PC-9 (cell line): Measurements from ENCODE around the gene CD63. TPM values are rescaled to one million over a fixed set of nuclear protein-coding genes. Genes with fewer than 3 reads are reported as not detected.
A peak's percentile ranks its signal among the peaks of the same experiment; 100 is the strongest.

Experiments
- BruUV-seq: library from RNA; stranded (reverse); fragments of 400-500 nt; replicated peaks from 2 replicates; lab custom pipeline; 2021; lab: Mats Ljungman, UMichigan
- CTCF ChIA-PET: fragments of 300-600 bp; sonication (Branson Sonifier 250); formaldehyde crosslinking; loops from one replicate; lab custom pipeline; 2022; ENCODE audit warnings: antibody characterized with exemption; lab: Charles Lee
- POLR2A ChIA-PET: fragments of 300-600 bp; sonication (Branson Sonifier 250); formaldehyde crosslinking; loops from one replicate; lab custom pipeline; 2022; ENCODE audit warnings: antibody characterized with exemption; ENCODE audit not compliant: unreplicated experiment; lab: Charles Lee
- DNase-seq, 2 experiments: peaks; one replicate each; pipeline versions ENCODE4 v3.0.0 to v3.0.0-alpha.2; 2015 to 2022; ENCODE audit warnings: mixed read lengths in 1 of 2
- H2AFZ ChIP-seq: fragments of 200-600 bp; sonication (generic); 2 replicates; pipeline ENCODE4 v1.8.1; 2017; ENCODE audit warnings: antibody characterized with exemption
- H3F3A ChIP-seq: fragments of 200-600 bp; sonication (generic); 2 replicates; pipeline ENCODE4 v1.8.1; 2017; ENCODE audit warnings: antibody characterized with exemption, mild to moderate bottlenecking, low read depth; ENCODE audit not compliant: insufficient read depth
- H3K27ac ChIP-seq: fragments of 200-600 bp; sonication (generic); 2 replicates; pipeline ENCODE4 v1.6.1; 2016; ENCODE audit warnings: mixed run types
- H3K27me3 ChIP-seq: fragments of 200-600 bp; sonication (generic); 2 replicates; pipeline ENCODE4 v1.6.1; 2016; ENCODE audit warnings: low read depth, mixed run types; ENCODE audit not compliant: insufficient read depth
- H3K36me3 ChIP-seq: fragments of 200-600 bp; sonication (generic); 2 replicates; pipeline ENCODE4 v1.6.1; 2016; ENCODE audit warnings: low read depth, mixed run types
- H3K4me1 ChIP-seq: fragments of 200-600 bp; sonication (generic); replicated peaks from 2 replicates; pipeline ENCODE4 v1.6.1; 2016; ENCODE audit warnings: mixed run types; ENCODE audit not compliant: insufficient read depth
- H3K4me2 ChIP-seq: fragments of 200-600 bp; sonication (generic); 2 replicates; pipeline ENCODE4 v1.6.1; 2017; ENCODE audit warnings: mixed run types
- H3K4me3 ChIP-seq: fragments of 200-600 bp; sonication (generic); 2 replicates; pipeline ENCODE4 v1.6.1; 2016; ENCODE audit warnings: mixed run types
- H3K79me2 ChIP-seq: fragments of 200-600 bp; sonication (generic); 2 replicates; pipeline ENCODE4 v1.6.1; 2017; ENCODE audit warnings: low read depth, mixed run types
- H3K9me2 ChIP-seq: fragments of 200-600 bp; sonication (generic); 2 replicates; pipeline ENCODE4 v1.8.1; 2017; ENCODE audit warnings: mild to moderate bottlenecking; ENCODE audit not compliant: insufficient read depth
- H3K9me3 ChIP-seq: fragments of 200-600 bp; sonication (generic); 2 replicates; pipeline ENCODE4 v1.8.1; 2016; ENCODE audit warnings: low read depth; ENCODE audit not compliant: insufficient read depth
- H4K20me1 ChIP-seq: fragments of 200-600 bp; sonication (generic); 2 replicates; pipeline ENCODE4 v1.8.1; 2017; ENCODE audit not compliant: insufficient read depth
- EZH2 ChIP-seq: fragments of 200-600 bp; sonication (generic); IDR thresholded peaks from 2 replicates; pipeline ENCODE4 v1.8.0; 2017; ENCODE audit warnings: antibody characterized with exemption, low read depth
- intact Hi-C: fragments of 100-400 bp; cut with micrococcal nuclease; formaldehyde crosslinking; loops from one replicate; pipeline ENCODE4 v1.10.0; 2022; ENCODE audit not compliant: unreplicated experiment
- total RNA-seq: library from RNA; stranded (reverse); gene quantifications from 2 replicates; pipeline ENCODE4 v1.2.3, GENCODE V29; 2021
- TF ChIP-seq, protein P1 (sequence below): fragments of 200-600 bp; sonication (generic); conservative IDR thresholded peaks from 2 replicates; pipeline ENCODE4 v1.6.1; 2017; ENCODE audit warnings: mixed run types, antibody characterized with exemption, mild to moderate bottlenecking, moderate library complexity

CD63 gene
- total RNA-seq, 1 experiment from 2014 or later = 434 TPM

DNA sequence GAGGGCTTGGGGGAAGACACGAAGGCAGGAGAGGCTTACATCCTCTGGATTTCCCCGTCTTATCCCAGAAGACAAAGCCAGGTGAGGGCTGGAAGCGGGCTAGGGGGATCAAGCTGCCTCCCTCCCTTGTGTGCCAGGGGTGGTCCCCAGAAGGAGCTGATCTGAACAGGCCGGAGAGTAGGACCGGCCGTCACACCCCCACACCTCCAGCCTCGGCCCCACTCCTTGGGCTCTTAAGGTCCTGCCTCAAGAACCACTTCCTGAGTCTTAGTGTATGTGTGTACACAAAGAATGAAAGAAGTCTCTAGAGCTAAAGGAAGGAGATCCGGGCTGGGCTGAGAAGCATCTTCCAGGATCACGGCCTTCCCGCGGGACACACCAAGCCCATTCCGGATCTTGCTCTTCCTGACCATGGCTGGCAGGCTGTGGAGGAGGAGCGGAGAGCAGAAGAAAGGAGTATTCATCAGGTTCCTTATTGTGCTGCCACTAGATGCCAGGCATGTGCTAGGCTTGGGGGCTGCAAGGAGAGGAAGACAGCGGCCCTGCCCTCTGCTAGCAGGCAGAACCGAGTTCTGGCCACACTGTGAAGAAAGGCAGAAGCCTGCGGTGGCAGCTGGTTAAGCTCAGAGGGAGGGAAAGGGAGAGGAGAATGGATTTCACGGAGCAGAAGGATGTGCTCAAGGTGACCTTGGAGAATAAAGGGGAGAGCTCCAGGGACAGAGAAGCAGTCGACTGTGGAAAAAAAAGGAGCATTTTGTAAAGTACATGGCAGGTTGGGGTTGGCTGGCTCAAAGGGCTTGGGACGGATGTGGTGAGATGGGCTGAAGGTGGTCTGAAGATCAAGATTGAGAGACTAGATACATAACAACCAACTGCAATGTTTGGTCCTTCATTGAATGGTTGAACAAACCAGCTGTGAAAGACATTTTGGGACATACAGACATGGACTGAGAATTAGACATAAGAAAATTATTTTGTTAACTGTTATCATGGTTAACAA lies 1.3 kb upstream of the CD63 start:
- H3K27me3 ChIP-seq = no peaks in the 10 kb centered on the region
- BruUV-seq = no TSS peak
- H3K79me2 ChIP-seq = peaks cover 21% of the 10 kb centered on the region
- peaks cover 21% of the 10 kb centered on the region for H3K4me1 ChIP-seq
- CTCF ChIA-PET = interaction anchor here (0.6 to 1.5 kb wide), 3 partner anchors 8 to 252 kb away, joined by 3 to 21 read pairs (median 3); no protein-coding TSS in a partner anchor
- H3F3A ChIP-seq = peaks cover 30% of the 10 kb centered on the region; the same call in 1 of the 2 replicates
- peak overlapping the region; percentile 77 for H2AFZ ChIP-seq
- no peak for DNase-seq
- no peaks in the 10 kb centered on the region for H3K9me3 ChIP-seq
- peaks cover 5% of the 10 kb centered on the region; the same call in 1 of the 2 replicates for H3K36me3 ChIP-seq
- POLR2A ChIA-PET = interaction anchor here (0.6 to 1.3 kb wide), 3 partner anchors 9 to 361 kb away, joined by 3 to 7 read pairs (median 6); no protein-coding TSS in a partner anchor
- peak overlapping the region; percentile 100 for H3K4me3 ChIP-seq
- no peaks in the 10 kb centered on the region for H3K9me2 ChIP-seq
- intact Hi-C loops = loop anchor here (10.0 kb wide), 1 partner anchor 735 kb away; no protein-coding TSS in a partner anchor
- peak overlapping the region; percentile 83 for H3K4me2 ChIP-seq
- TF ChIP-seq, protein P1, sequence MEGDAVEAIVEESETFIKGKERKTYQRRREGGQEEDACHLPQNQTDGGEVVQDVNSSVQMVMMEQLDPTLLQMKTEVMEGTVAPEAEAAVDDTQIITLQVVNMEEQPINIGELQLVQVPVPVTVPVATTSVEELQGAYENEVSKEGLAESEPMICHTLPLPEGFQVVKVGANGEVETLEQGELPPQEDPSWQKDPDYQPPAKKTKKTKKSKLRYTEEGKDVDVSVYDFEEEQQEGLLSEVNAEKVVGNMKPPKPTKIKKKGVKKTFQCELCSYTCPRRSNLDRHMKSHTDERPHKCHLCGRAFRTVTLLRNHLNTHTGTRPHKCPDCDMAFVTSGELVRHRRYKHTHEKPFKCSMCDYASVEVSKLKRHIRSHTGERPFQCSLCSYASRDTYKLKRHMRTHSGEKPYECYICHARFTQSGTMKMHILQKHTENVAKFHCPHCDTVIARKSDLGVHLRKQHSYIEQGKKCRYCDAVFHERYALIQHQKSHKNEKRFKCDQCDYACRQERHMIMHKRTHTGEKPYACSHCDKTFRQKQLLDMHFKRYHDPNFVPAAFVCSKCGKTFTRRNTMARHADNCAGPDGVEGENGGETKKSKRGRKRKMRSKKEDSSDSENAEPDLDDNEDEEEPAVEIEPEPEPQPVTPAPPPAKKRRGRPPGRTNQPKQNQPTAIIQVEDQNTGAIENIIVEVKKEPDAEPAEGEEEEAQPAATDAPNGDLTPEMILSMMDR = no peak
- no peak for TF ChIP-seq EZH2
- H3K27ac ChIP-seq = peak overlapping the region; percentile 84
- H4K20me1 ChIP-seq = peaks cover 24% of the 10 kb centered on the region

DNA sequence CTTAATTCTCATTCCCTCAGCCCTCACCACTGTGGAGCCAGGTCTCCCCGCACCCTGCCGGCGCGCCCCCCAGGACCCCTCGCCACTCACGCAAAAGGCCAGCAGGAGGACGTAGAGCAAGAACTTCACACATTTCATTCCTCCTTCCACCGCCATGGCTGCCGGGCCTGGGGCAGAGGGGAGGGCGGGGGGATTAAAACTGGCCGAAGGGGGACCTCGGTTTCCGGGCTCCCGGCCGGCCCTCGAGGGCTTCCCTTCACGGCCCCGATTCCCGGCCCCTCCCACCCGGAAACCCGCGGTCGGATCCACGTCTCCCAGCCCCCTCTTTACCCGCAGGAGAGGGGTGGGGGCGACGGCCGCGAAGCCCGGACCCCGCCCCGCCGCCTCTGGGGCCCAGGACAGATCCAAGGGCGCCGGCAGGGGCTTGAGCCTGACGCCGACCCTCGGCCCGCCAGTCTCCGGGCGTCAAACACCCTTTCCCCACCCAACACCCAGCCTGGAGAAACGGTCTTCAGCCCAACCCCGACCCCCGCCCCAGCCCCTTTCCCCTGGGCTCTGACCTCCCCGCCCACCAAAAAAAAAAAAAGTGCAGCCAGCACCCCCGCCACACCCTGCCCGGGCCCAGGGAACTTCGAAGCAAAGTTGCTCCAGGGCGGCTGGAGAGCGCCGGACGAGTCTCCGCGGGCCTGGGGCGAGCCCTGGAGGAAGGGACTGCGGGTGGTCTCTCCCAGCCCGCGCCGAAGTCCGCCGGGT lies 447 bp downstream of the CD63 start:
- no TSS peak for BruUV-seq
- ChIA-PET POLR2A (interaction anchor here (1.3 kb wide), 1 partner anchor 10 kb away, joined by 7 read pairs; no protein-coding TSS in a partner anchor), CTCF (no interaction called here)
- peak; percentile 43 to 61 for DNase-seq
- H3K36me3 ChIP-seq = peaks cover 11% of the 10 kb centered on the region; the same call in 1 of the 2 replicates
- H4K20me1 ChIP-seq = peaks cover 30% of the 10 kb centered on the region
- H3K4me2 ChIP-seq = peak overlapping the region; percentile 83
- no peaks in the 10 kb centered on the region for H3K9me2 ChIP-seq
- peaks cover 41% of the 10 kb centered on the region; the same call in 1 of the 2 replicates for H3F3A ChIP-seq
- no peaks in the 10 kb centered on the region for H3K9me3 ChIP-seq
- H2AFZ ChIP-seq = peak overlapping the region; percentile 84
- peak overlapping the region; percentile 84 for H3K27ac ChIP-seq
- H3K4me3 ChIP-seq = peak overlapping the region; percentile 100
- no peak for TF ChIP-seq EZH2
- TF ChIP-seq, protein P1 = no peak
- no peaks in the 10 kb centered on the region for H3K27me3 ChIP-seq
- intact Hi-C loops = loop anchor here (10.0 kb wide), 1 partner anchor 734 kb away; no protein-coding TSS in a partner anchor
- H3K4me1 ChIP-seq = peaks cover 30% of the 10 kb centered on the region
- peaks cover 21% of the 10 kb centered on the region for H3K79me2 ChIP-seq
